ENCODE results near the gene MAEA.

MAEA gene

GRCh38 chr4:1357356-1358248, 67.9 kb downstream of the MAEA start:
- Histone ChIP-seq H3K36me3 (ENCODE audit: insufficient read depth) (no peaks in the 10 kb centered on the region), H3K9ac (no peak overlapping the region), H3K27ac (no peak overlapping the region), H3K4me2 (no peak overlapping the region), H2AFZ (ENCODE audit: low read depth) (no peak overlapping the region), H3K27me3 (ENCODE audit: insufficient read depth, low read depth) (no peaks in the 10 kb centered on the region), H3K4me1 (ENCODE audit: low read depth, poor library complexity, severe bottlenecking) (no peaks in the 10 kb centered on the region), H3K79me2 (ENCODE audit: insufficient read depth, low read depth) (no peaks in the 10 kb centered on the region), H3K4me3 (IDR thresholded peaks at IDR 0.05; ENCODE audit: insufficient read depth, low read depth, low read length) (no peak overlapping the region), H4K20me1 (ENCODE audit: insufficient read depth) (no peaks in the 10 kb centered on the region)
- no peak for TF ChIP-seq CTCF (conservative IDR thresholded peaks at IDR 0.05; ENCODE audit: low read depth, low read length)

GRCh38 chr4:1358421-1359143, 68.9 kb downstream of the MAEA start:
- no peaks in the 10 kb centered on the region for H3K79me2 ChIP-seq (ENCODE audit: insufficient read depth, low read depth)
- no peak overlapping the region for H3K9ac ChIP-seq
- H4K20me1 ChIP-seq (ENCODE audit: insufficient read depth): no peaks in the 10 kb centered on the region
- H2AFZ ChIP-seq (ENCODE audit: low read depth): no peak overlapping the region
- no peak overlapping the region for H3K4me2 ChIP-seq
- no peaks in the 10 kb centered on the region for H3K36me3 ChIP-seq (ENCODE audit: insufficient read depth)
- no peaks in the 10 kb centered on the region for H3K27me3 ChIP-seq (ENCODE audit: insufficient read depth, low read depth)
- no peaks in the 10 kb centered on the region for H3K4me1 ChIP-seq (ENCODE audit: low read depth, poor library complexity, severe bottlenecking)
- H3K4me3 ChIP-seq (IDR thresholded peaks at IDR 0.05; ENCODE audit: insufficient read depth, low read depth, low read length): no peak overlapping the region
- TF ChIP-seq CTCF (conservative IDR thresholded peaks at IDR 0.05; ENCODE audit: low read depth, low read length): no peak
- H3K27ac ChIP-seq: no peak overlapping the region

GRCh38 chr4:1359144-1359501, 69.4 kb downstream of the MAEA start:
- Histone ChIP-seq H3K27me3 (ENCODE audit: insufficient read depth, low read depth) (no peaks in the 10 kb centered on the region), H3K27ac (no peak overlapping the region), H3K4me3 (IDR thresholded peaks at IDR 0.05; ENCODE audit: insufficient read depth, low read depth, low read length) (no peak overlapping the region), H2AFZ (ENCODE audit: low read depth) (no peak overlapping the region), H3K79me2 (ENCODE audit: insufficient read depth, low read depth) (no peaks in the 10 kb centered on the region), H3K4me1 (ENCODE audit: low read depth, poor library complexity, severe bottlenecking) (no peaks in the 10 kb centered on the region), H3K4me2 (no peak overlapping the region), H4K20me1 (ENCODE audit: insufficient read depth) (no peaks in the 10 kb centered on the region), H3K9ac (no peak overlapping the region), H3K36me3 (ENCODE audit: insufficient read depth) (no peaks in the 10 kb centered on the region)
- TF ChIP-seq CTCF (conservative IDR thresholded peaks at IDR 0.05; ENCODE audit: low read depth, low read length): no peak

GRCh38 chr4:1359976-1360375, 70.3 kb downstream of the MAEA start:
- no peak for TF ChIP-seq CTCF (conservative IDR thresholded peaks at IDR 0.05; ENCODE audit: low read depth, low read length)
- Histone ChIP-seq H4K20me1 (ENCODE audit: insufficient read depth) (no peaks in the 10 kb centered on the region), H3K4me2 (no peak overlapping the region), H3K27ac (no peak overlapping the region), H2AFZ (ENCODE audit: low read depth) (no peak overlapping the region), H3K9ac (no peak overlapping the region), H3K27me3 (ENCODE audit: insufficient read depth, low read depth) (no peaks in the 10 kb centered on the region), H3K4me3 (IDR thresholded peaks at IDR 0.05; ENCODE audit: insufficient read depth, low read depth, low read length) (no peak overlapping the region), H3K4me1 (ENCODE audit: low read depth, poor library complexity, severe bottlenecking) (no peaks in the 10 kb centered on the region), H3K79me2 (ENCODE audit: insufficient read depth, low read depth) (no peaks in the 10 kb centered on the region), H3K36me3 (ENCODE audit: insufficient read depth) (no peaks in the 10 kb centered on the region)

Data from KMS-11 (cell line).